Epithelial cell of proximal tubule (primary cell): ENCODE measurements around the gene SLC35D3. TPM values are rescaled to one million over a fixed set of nuclear protein-coding genes. Genes with fewer than 3 reads are reported as not detected.
A peak's percentile ranks its signal among the peaks of the same experiment; 100 is the strongest.
"Not testable (repeated sequence)": the region's sequence is repeated elsewhere in the genome, so short reads cannot be mapped to it uniquely, and the experiment has no call there.

ENCODE experiments used
- DNase-seq: peaks from one replicate; pipeline ENCODE4 v3.0.0-alpha.2; 2011; ENCODE audit warnings: low read depth
- H3K4me3 ChIP-seq: 2 replicates; pipeline ENCODE4 v1.5.1; 2011; ENCODE audit warnings: low read depth, mild to moderate bottlenecking, low read length
- total RNA-seq: library from RNA; depleted of rRNA; stranded (reverse); fragments of >200 nt; gene quantifications from 2 replicates; pipeline ENCODE4 v1.2.3, GENCODE V29; 2015
- TF ChIP-seq, protein P1 (sequence below): conservative IDR thresholded peaks from 2 replicates; pipeline ENCODE4 v1.5.1; 2012; ENCODE audit warnings: low read depth, mild to moderate bottlenecking, low read length

The SLC35D3 gene
- total RNA-seq, 1 donor from 2014 or later, result not detected

DNA sequence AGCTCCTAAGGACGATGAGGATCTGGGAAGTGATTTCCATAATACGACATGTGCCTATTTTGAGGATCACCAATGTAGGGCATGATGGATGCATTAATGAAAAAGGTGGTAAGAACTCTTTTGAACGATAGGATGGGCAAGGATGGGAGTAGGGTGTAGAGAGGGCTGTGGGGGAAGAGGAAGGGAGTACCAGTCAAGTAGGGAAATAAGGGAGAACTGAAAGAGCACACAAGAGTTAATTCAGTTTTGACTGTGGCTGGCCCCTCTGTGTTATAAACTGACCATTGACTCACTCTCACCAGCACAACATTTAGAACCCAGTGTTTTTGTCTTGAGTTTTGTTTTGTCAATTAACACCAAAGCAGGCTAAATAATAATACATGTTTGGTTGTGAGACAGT is 33.0 kb downstream of the SLC35D3 start:
- no peak overlapping the region for H3K4me3 ChIP-seq
- TF ChIP-seq, protein P1, sequence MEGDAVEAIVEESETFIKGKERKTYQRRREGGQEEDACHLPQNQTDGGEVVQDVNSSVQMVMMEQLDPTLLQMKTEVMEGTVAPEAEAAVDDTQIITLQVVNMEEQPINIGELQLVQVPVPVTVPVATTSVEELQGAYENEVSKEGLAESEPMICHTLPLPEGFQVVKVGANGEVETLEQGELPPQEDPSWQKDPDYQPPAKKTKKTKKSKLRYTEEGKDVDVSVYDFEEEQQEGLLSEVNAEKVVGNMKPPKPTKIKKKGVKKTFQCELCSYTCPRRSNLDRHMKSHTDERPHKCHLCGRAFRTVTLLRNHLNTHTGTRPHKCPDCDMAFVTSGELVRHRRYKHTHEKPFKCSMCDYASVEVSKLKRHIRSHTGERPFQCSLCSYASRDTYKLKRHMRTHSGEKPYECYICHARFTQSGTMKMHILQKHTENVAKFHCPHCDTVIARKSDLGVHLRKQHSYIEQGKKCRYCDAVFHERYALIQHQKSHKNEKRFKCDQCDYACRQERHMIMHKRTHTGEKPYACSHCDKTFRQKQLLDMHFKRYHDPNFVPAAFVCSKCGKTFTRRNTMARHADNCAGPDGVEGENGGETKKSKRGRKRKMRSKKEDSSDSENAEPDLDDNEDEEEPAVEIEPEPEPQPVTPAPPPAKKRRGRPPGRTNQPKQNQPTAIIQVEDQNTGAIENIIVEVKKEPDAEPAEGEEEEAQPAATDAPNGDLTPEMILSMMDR, result no peak
- DNase-seq, result no peak

DNA sequence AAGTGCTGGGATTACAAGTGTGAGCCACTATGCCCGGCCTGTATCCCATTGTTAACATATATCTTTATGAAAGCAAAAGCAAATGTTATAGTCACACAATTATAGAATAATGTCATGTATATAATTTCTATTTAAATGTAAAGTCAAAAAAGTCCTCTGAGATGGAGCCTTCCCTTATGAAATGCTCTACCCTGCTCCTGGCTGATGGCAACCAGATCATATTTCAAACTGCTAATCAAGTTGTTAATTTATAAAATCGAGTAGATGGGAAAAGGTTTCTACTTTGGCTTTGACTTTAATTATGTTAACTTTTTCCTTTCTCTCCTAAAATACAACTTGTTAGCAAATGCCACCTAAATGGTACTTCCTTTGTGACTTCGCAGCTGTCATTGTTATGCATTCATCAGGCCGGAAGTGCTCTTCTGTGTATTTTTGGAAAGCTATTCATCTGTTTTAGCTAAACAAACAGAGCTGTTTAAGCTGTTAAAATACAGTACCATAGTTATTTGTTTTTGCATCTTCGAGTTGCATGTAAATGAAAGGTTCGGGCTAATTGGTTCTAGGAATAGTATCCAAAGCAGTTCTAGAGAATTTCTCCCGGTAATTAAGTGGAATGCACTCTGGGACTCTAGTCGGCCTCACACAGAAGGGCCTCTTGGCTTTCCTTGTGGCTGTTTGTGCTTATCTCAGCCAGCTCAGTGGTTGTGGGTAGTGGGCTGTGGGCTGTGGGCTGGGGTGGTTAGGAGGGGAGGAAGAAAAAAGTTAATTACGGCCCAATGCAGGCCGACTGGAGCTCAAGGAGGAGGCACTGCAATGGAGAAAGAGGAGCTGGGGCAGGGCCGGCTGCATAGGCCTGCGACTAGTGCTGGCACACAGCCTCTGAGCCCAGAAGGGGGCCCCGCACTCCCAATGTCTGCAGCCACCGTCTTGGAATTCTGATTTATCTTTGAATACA is 34.8 kb downstream of the SLC35D3 start:
- no peak overlapping the region for H3K4me3 ChIP-seq
- DNase-seq, result no peak
- TF ChIP-seq, protein P1, result peak; percentile 3

DNA sequence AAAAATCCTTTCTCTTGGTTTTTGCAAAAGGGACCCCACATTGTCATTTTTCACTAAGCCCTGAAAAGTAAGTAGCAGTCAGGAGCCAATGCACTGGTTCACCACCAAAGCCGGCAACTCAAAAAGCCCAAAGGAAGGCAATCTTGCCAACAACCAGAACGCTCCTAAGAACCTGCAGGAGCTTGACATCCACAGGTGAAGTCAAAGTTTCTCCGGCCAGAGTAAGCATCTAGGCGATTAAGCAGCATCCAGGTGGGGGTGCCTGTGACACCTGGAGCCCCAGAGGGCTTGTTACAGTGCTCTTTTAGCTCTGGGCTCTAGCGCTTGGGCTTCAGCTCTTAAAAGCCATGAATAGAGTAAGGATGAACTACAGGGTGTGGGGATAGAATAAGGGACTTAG is 36.1 kb downstream of the SLC35D3 start:
- no peak for DNase-seq
- TF ChIP-seq, protein P1, result no peak
- no peak overlapping the region for H3K4me3 ChIP-seq

DNA sequence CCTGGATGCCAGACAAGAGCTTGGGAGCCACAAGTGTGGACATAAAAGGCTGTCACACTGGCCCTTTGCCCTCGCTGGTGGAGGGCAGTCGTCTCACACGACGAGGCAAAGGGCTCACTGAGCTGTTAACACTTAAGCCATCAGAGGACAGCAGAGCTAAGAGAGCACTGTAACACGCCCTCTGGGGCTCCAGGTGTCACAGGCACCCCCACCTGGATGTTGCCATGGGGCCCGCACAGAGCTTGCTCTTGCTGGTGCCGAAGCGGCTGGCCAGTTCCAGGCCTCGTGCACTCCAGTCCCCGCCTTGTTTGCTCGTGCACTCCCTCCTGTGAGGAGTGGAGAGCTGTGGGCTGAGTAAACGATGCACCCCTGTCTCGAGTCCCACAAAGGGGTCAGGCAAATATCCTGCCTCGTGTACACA is 37.4 kb downstream of the SLC35D3 start:
- H3K4me3 ChIP-seq, result no peak overlapping the region
- no peak for DNase-seq
- TF ChIP-seq, protein P1, result no peak

DNA sequence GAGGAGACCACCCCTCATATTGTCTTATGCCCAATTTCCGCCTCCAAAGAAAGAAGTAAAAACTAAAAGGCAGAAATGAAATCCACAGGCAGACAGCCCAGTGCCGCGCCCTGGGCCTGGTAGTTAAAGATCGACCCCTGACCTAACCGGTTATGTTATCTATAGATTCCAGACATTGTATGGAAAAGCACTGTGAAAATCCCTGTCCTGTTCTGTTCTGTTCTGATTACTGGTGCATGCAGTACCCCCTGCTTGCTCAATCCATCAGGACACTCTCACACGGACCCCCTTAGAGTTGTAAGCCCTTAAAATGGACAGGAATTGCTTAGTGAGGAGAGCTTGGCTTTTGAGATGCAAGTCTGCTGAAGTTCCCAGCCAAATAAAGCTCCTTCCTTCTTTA is 37.8 kb downstream of the SLC35D3 start:
- DNase-seq, H3K4me3 ChIP-seq: not testable (repeated sequence)

DNA sequence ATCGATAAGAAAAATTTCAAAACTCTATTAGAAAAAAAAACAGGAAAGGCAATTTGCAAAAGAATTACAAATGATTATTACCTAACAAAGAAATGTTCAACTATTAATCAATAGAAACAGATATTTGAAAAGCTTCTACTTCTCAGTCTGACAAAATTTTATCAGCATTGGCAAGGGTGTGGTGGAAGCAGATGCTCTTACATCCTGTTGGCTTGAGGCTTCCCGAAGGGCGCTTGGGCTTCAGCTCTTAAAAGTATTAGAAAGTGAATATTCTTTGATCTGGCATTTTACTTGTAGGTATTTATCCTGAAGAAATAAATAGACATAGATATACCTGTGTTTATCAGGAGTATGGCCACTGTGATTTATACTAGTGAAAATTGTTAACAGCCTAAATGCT is 38.7 kb downstream of the SLC35D3 start:
- no peak for DNase-seq
- no peak overlapping the region for H3K4me3 ChIP-seq
- TF ChIP-seq, protein P1, result no peak

DNA sequence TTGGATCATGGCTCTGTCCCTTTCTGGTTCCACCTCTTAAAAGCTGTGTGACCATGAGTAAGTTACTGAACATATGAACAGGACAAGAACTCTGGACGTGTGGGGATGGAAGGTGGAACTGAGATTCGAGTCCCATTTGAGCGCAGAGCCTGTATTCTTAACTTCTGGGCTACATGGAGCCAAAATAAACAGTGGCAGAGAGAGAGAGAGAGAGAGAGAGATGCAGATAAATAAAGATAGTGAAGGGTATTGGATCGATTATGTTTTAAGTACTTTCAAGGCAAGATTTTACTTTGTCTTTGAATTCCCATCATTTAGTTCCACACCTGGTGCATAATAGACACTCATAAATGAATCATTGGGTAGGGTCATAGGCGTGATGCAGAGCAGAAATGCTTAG is 39.7 kb downstream of the SLC35D3 start:
- TF ChIP-seq, protein P1, result no peak
- no peak for DNase-seq
- no peak overlapping the region for H3K4me3 ChIP-seq
